Measurements from ENCODE around the gene HAUS8.

DNA sequence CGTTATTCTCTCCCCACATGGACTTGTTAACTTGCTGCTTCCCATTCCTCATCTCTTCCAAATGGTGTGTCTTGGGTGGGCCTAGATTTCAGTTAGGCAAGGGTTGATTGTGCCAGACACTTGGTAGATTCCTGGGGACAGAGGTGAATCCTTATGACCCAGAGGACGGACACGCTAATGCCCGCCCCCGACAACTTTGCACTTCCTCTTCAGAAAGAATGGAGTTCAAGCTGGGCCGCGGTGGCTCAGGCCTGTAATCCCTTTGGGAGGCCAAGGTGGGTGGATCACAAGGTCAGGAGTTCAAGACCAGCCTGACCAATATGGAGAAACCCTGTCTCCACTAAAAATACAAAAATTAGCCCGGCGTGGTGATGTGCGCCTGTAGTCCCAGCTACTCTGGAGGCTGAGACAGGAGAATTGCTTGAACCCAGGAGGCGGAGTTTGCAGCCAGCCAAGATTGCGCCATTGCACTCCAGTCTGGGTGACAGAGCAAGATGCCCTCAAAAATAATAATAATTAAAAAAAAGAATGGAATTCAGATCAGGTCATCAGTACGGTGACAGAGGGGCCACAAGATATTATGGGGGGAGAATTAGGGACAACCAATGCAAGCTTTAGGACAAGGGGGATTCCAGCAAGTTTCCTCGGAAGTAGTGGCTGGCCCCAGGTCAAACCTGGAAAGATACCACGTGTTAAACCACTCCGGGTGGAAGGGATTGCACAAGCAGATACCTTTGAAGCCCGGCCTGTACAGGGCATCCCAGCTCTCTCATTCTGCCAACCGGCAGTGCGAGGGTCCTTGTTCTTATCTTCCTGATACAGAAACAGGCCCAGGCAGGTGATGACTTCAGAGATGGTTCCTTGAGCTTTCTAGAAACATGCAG lies 3.0 kb upstream of the HAUS8 start:
- TF ChIP-seq, protein P1, sequence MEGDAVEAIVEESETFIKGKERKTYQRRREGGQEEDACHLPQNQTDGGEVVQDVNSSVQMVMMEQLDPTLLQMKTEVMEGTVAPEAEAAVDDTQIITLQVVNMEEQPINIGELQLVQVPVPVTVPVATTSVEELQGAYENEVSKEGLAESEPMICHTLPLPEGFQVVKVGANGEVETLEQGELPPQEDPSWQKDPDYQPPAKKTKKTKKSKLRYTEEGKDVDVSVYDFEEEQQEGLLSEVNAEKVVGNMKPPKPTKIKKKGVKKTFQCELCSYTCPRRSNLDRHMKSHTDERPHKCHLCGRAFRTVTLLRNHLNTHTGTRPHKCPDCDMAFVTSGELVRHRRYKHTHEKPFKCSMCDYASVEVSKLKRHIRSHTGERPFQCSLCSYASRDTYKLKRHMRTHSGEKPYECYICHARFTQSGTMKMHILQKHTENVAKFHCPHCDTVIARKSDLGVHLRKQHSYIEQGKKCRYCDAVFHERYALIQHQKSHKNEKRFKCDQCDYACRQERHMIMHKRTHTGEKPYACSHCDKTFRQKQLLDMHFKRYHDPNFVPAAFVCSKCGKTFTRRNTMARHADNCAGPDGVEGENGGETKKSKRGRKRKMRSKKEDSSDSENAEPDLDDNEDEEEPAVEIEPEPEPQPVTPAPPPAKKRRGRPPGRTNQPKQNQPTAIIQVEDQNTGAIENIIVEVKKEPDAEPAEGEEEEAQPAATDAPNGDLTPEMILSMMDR (IDR thresholded peaks at IDR 0.05) = no peak
- TF ChIP-seq POLR2A (IDR thresholded peaks at IDR 0.05) = no peak
